Activated CD4-positive, alpha-beta T cell treated with anti-CD3 and anti-CD28 coated beads, Interleukin-2, amount 10 ng/mL, durations not matched to agents 7 days and 5 days (primary cell): ENCODE measurements around the gene CSNK1G3. TPM values are rescaled to one million over a fixed set of nuclear protein-coding genes. Genes with fewer than 3 reads are reported as not detected.
A peak's percentile ranks its signal among the peaks of the same experiment; 100 is the strongest.
"Not testable (repeated sequence)": the region's sequence is repeated elsewhere in the genome, so short reads cannot be mapped to it uniquely, and the experiment has no call there.

Source experiments
- CTCF ChIA-PET: fragments of 350-600 bp; sonication (Branson Sonifier 250); formaldehyde crosslinking; loops from one replicate; lab custom pipeline; 2021; ENCODE audit warnings: antibody characterized with exemption; lab: Charles Lee
- POLR2A ChIA-PET: fragments of 350-600 bp; sonication (Branson Sonifier 250); formaldehyde crosslinking; loops from one replicate; lab custom pipeline; 2021; ENCODE audit warnings: antibody characterized with exemption; lab: Charles Lee
- DNase-seq: peaks from one replicate; pipeline ENCODE4 v3.0.0-alpha.2; 2020
- H3K27ac Mint-ChIP-seq: one replicate; pipeline ENCODE4 v1.8.0; 2021; ENCODE audit warnings: mild to moderate bottlenecking, moderate library complexity, mixed read lengths
- H3K27me3 Mint-ChIP-seq: one replicate; pipeline ENCODE4 v1.8.0; 2021; ENCODE audit warnings: mixed read lengths
- H3K36me3 Mint-ChIP-seq: one replicate; pipeline ENCODE4 v1.8.0; 2021; ENCODE audit warnings: low read depth, mixed read lengths
- H3K4me1 Mint-ChIP-seq: one replicate; pipeline ENCODE4 v1.8.0; 2021; ENCODE audit warnings: mixed read lengths
- H3K4me3 Mint-ChIP-seq: one replicate; pipeline ENCODE4 v1.8.0; 2021; ENCODE audit warnings: mild to moderate bottlenecking, moderate library complexity, mixed read lengths
- H3K9me3 Mint-ChIP-seq: one replicate; pipeline ENCODE4 v1.8.0; 2021; ENCODE audit warnings: mixed read lengths
- total RNA-seq, 2 experiments: library from RNA; stranded (reverse); gene quantifications; one replicate each; pipeline ENCODE4 v1.2.3, GENCODE V29; 2021

The CSNK1G3 gene
- total RNA-seq, 2 experiments from 2014 or later, result 30.8 to 33.9 TPM

DNA sequence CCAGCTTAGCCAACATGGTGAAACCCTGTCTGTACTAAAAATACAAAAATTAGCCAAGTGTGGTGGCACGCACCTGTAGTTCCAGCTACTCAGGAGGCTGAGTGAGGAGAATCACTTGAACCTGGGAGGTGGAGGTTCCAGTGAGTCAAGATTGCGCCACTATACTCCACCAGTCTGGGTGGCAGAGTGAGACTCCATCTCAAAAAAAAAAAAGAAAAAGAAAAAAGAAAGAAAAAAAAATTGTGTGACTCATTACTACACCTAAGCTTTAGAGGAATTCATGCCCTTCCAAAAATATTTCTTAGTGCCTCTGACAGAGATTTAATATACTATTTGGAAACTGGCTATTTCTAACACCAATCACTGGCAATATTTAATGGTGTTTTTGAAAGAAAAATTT is 16.8 kb upstream of the CSNK1G3 start:
- CTCF ChIA-PET, result interaction anchor here (0.6 to 1.1 kb wide), 3 partner anchors 12 to 81 kb away, joined by 3 to 5 read pairs (median 4); no protein-coding TSS in a partner anchor
- not testable (repeated sequence) for H3K27me3 Mint-ChIP-seq

DNA sequence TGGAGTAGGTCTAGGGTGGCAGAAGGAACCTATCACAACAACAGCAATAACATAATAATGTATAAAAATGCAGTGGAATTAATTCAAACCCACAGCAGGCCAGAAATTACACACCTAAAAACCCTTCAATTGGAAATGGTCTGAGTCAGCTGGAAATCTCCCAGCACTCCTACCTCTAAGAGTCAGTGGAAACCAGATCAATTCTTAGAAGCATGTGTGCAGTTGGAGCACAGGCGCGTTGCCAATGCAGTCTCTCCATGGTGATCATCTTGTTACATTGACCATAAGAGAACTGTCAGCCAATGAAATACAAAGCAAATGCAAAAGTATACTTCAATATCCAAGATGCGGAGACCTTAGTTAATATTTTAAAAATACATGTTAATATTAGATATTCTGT is 15.1 kb upstream of the CSNK1G3 start:
- POLR2A ChIA-PET, result no interaction called here
- CTCF ChIA-PET, result interaction anchor here (0.8 kb wide), 1 partner anchor 63 kb away, joined by 3 read pairs; no protein-coding TSS in a partner anchor
- peaks cover 6% of the 10 kb centered on the region for H3K27me3 Mint-ChIP-seq
- H3K27ac Mint-ChIP-seq, result no peak overlapping the region
- no peaks in the 10 kb centered on the region for H3K9me3 Mint-ChIP-seq
- H3K36me3 Mint-ChIP-seq, result no peaks in the 10 kb centered on the region
- no peak overlapping the region for H3K4me3 Mint-ChIP-seq
- no peak for DNase-seq
- no peaks in the 10 kb centered on the region for H3K4me1 Mint-ChIP-seq

More for the DNA sequence above, 16.8 kb upstream of the CSNK1G3 start:
- DNase-seq, H3K4me3 Mint-ChIP-seq, H3K36me3 Mint-ChIP-seq, H3K27ac Mint-ChIP-seq, H3K4me1 Mint-ChIP-seq, H3K9me3 Mint-ChIP-seq, POLR2A ChIA-PET: not testable (repeated sequence)

DNA sequence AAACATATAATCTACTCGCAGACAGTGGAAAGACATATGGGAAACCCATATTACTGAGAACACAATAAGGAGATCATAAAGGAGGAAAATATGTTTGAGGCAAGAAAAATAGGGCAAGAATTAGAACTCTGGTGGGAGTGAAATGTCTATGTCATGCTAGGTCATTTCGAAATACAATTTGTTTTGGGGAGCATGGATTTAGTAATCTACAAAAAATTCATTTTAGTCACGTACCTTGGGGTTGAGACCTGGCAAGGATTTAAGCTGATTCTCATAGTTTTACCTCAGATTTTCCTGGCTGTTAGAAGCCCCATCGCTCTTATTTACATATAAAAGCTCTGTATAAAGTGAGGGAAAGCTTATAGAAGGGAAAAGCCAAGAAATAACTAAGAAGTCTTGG is 11.5 kb upstream of the CSNK1G3 start:
- H3K27ac Mint-ChIP-seq, result no peak overlapping the region
- peaks cover 3% of the 10 kb centered on the region for H3K4me1 Mint-ChIP-seq
- H3K27me3 Mint-ChIP-seq, result peaks cover 3% of the 10 kb centered on the region
- H3K9me3 Mint-ChIP-seq, result no peaks in the 10 kb centered on the region
- CTCF ChIA-PET, result interaction anchor here (1.3 kb wide), 1 partner anchor 14 kb away, joined by 3 read pairs; no protein-coding TSS in a partner anchor
- POLR2A ChIA-PET, result no interaction called here
- DNase-seq, result no peak
- H3K36me3 Mint-ChIP-seq, result no peaks in the 10 kb centered on the region
- H3K4me3 Mint-ChIP-seq, result no peak overlapping the region

DNA sequence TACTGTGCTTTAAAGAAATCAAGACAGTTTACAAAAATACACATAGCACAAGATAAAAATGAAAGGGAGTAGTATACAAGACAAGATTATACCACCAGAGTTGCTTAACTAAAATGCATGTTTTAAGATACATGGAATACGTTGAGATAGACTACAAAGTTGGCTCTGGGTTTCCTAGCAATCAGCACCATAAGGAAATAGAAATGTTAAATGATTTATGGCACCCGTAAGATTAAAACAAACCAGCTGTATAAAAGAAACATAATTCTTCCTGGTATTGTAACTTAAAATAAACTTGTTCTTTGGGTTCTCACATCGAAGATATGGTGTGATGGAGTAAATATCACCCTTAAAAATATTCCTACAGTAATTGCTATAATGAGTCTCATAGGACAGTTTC is 9.9 kb upstream of the CSNK1G3 start:
- H3K27ac Mint-ChIP-seq, result no peak overlapping the region
- ChIA-PET CTCF (interaction anchor here (1.5 kb wide), 1 partner anchor 12 kb away, joined by 3 read pairs; no protein-coding TSS in a partner anchor), POLR2A (no interaction called here)
- H3K36me3 Mint-ChIP-seq, result no peaks in the 10 kb centered on the region
- DNase-seq, result no peak
- H3K4me1 Mint-ChIP-seq, result peaks cover 3% of the 10 kb centered on the region
- peaks cover 11% of the 10 kb centered on the region for H3K27me3 Mint-ChIP-seq
- no peaks in the 10 kb centered on the region for H3K9me3 Mint-ChIP-seq
- no peak overlapping the region for H3K4me3 Mint-ChIP-seq

DNA sequence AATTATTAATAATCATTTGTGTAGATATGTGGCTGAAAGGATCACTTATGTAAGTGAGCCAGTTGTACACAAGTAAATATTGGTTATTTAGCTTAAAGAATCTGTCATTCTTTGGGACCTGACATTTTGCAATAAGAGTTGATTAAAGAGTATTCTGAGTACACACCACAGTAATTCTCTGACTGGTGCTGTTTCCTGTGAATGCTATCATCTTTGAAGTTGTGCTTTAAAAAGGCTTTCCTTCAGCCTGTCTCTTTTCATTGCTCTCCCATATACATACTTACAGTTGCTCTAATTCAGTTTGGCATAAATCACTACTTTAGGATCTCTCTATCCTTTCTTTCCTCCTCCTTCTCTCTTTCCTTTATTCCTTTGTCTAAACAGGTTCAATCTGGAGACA is 8.7 kb upstream of the CSNK1G3 start:
- DNase-seq, result no peak
- peaks cover 20% of the 10 kb centered on the region for H3K27me3 Mint-ChIP-seq
- ChIA-PET POLR2A (no interaction called here), CTCF (no interaction called here)
- H3K4me1 Mint-ChIP-seq, result peaks cover 3% of the 10 kb centered on the region
- no peaks in the 10 kb centered on the region for H3K9me3 Mint-ChIP-seq
- no peak overlapping the region for H3K4me3 Mint-ChIP-seq
- no peaks in the 10 kb centered on the region for H3K36me3 Mint-ChIP-seq
- peak overlapping the region; percentile 9 for H3K27ac Mint-ChIP-seq

DNA sequence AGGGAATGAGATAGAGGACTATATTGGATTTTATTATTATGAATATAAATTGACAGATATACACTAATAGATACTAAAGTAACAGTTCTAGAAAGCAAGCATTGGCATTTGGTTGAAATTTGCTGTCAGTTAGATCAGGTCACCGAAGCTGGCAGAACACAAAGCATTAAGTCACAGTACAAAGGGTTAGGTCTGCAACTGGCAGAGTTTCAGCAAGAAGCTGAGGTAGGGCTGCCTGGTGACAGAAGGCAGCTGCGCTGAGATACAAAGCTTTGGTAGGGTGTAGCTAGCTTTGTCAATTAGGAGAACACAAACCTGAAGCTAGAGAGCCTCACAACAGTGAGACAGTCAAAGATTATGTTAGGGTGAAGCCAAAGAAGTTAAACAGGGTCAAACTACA is 6.3 kb upstream of the CSNK1G3 start:
- Mint-ChIP-seq H3K9me3 (no peaks in the 10 kb centered on the region), H3K4me3 (no peak overlapping the region), H3K27me3 (peaks cover 24% of the 10 kb centered on the region), H3K36me3 (no peaks in the 10 kb centered on the region), H3K4me1 (peaks cover 4% of the 10 kb centered on the region), H3K27ac (no peak overlapping the region)
- POLR2A ChIA-PET, result no interaction called here
- no peak for DNase-seq
- CTCF ChIA-PET, result interaction anchor here (1.0 kb wide), 1 partner anchor 82 kb away, joined by 3 read pairs; the partner anchor contains the start of gene CEP120

DNA sequence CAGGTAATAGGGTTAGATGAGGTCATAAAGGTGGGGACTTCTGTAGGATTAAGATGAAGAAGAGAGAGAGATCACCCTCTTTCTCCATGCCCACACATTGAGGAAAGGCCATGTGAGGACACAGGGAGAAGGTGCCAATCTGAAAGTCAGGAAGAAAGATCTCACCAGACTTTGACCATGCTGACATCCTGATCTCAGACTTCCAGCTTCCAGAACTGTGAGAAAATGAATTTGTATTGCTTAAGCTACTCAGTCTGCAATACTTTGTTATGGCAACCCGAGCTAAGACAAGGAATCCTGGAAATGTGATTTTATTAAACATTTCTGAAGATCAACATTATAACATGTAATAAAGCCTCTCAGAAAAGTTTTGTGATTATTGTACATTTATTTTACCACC is 3.5 kb upstream of the CSNK1G3 start:
- peaks cover 22% of the 10 kb centered on the region for H3K27me3 Mint-ChIP-seq
- H3K9me3 Mint-ChIP-seq, result no peaks in the 10 kb centered on the region
- CTCF ChIA-PET, result interaction anchor here (3.1 kb wide), 1 partner anchor 85 kb away, joined by 11 read pairs; the partner anchor contains the start of gene CEP120
- peaks cover 17% of the 10 kb centered on the region for H3K4me1 Mint-ChIP-seq
- DNase-seq, result no peak
- peaks cover 2% of the 10 kb centered on the region for H3K36me3 Mint-ChIP-seq
- POLR2A ChIA-PET, result no interaction called here
- H3K4me3 Mint-ChIP-seq, result no peak overlapping the region
- no peak overlapping the region for H3K27ac Mint-ChIP-seq

DNA sequence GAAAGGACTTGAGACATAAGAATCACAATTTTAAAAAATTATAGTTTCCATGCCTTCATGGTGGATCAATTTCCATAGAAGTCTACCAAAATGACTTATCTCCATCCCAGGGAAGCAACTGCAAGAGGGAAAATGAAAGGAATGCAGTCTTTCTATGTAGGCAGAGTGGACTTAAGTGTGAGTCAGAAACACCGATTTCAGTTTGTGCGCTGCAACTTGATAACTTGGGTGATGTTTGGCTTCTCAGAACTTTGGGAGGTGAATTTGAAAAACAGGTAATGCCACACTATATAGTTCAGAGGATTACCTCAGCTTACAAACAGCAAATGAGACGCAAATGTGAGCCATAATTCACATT is 708 bp upstream of the CSNK1G3 start:
- no peak for DNase-seq
- Mint-ChIP-seq H3K4me1 (peaks cover 42% of the 10 kb centered on the region), H3K4me3 (peak overlapping the region; percentile 95), H3K9me3 (no peaks in the 10 kb centered on the region), H3K36me3 (peaks cover 8% of the 10 kb centered on the region), H3K27ac (peak overlapping the region; percentile 98), H3K27me3 (peaks cover 16% of the 10 kb centered on the region)
- POLR2A ChIA-PET, result interaction anchor here (1.2 to 1.3 kb wide), 2 partner anchors 70 to 88 kb away, joined by 3 to 8 read pairs; partner anchors contain the start of gene CEP120
- CTCF ChIA-PET, result interaction anchor here (2.5 kb wide), 1 partner anchor 88 kb away, joined by 11 read pairs; the partner anchor contains the start of gene CEP120

DNA sequence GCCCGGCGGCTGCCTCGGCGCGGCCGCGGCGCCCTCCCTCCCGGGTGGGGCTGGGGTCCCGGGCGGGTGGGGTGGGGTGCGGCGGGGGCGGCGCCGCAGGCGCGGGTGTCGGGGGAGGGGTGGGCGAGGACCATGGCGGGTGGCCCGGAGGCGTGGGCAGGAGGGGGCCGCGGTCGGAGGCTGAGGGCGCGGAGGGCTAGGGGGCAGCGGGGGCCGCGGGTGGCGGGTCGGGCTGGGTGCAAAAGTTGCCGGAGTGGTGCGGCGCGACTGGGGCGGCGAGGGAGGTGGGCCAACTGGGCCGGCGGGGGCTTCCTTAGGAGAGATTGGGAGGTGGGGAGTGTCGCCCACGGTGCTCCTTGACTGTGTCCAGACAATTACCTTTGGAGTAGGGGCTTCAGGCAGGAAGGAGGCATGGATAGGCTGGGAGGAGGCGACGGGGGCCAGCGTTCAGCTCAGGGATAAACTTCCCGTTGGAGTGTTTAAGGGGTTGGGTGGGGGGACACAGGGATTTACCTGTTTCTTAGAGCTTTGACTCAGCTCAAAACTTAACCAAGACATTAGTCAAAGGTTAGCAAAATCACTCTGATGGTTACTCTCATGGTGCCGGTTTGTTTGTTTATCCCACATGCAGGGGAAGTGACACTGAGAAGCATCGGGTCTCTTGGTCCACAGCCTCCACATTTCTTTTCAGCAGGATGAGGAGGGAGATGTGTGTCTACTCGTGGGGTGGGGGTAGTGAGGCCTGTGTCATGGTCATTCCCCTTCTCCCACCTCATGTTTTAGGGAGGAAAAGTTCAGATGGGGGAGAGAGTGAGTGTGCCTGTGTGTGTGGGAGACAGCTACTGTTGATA is 859 bp downstream of the CSNK1G3 start:
- Mint-ChIP-seq H3K4me3 (peak overlapping the region; percentile 83), H3K27ac (peak overlapping the region; percentile 93), H3K27me3 (peaks cover 6% of the 10 kb centered on the region), H3K9me3 (no peaks in the 10 kb centered on the region), H3K36me3 (peaks cover 8% of the 10 kb centered on the region), H3K4me1 (peaks cover 55% of the 10 kb centered on the region)
- ChIA-PET CTCF (interaction anchor here (2.0 to 2.5 kb wide), 2 partner anchors 89 to 90 kb away, joined by 6 to 11 read pairs; partner anchors contain the start of gene CEP120), POLR2A (interaction anchor here (1.3 kb wide), 1 partner anchor 89 kb away, joined by 8 read pairs; the partner anchor contains the start of gene CEP120)
- peak; percentile 37 for DNase-seq

DNA sequence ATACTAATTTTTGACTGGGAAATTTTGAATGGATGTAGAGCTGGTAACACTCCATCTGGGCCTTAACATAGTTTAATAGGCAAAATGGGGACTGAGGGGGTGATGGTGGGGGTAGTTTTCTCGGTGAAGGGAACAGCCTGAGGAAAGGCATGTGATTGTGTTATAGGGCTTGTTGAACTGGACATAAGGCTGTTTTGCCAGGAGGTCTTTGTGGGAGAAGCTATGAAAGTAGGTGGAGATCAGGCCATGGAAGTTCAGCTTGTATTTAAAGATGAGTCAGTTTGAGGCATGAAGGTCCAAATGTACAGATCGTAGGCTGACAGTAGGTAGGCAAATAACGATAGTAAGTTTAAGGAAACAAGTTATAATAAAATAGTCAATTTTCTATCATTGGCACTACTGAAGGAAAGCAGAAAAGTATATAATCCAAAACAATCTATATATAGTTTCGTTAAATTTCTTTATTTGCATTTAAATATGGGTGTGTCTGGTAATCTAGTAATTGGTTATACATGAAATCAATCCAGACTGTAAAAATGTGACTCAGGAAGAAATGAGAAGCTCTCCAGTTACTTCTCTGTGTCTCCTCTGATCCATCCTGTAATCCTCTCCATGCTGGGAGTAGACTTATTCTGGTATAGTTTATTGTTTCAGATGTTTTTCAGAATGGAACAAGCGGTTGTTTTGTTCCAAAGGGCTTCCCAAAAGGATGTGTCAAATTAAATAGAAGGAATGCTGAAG is 2.8 kb downstream of the CSNK1G3 start:
- Mint-ChIP-seq H3K27ac (no peak overlapping the region), H3K4me3 (no peak overlapping the region), H3K36me3 (peaks cover 11% of the 10 kb centered on the region), H3K27me3 (no peaks in the 10 kb centered on the region), H3K9me3 (no peaks in the 10 kb centered on the region), H3K4me1 (peaks cover 68% of the 10 kb centered on the region)
- CTCF ChIA-PET, result interaction anchor here (0.6 to 2.0 kb wide), 2 partner anchors 91 to 157 kb away, joined by 3 to 6 read pairs; partner anchors contain the start of gene CEP120
- no peak for DNase-seq
- POLR2A ChIA-PET, result no interaction called here

DNA sequence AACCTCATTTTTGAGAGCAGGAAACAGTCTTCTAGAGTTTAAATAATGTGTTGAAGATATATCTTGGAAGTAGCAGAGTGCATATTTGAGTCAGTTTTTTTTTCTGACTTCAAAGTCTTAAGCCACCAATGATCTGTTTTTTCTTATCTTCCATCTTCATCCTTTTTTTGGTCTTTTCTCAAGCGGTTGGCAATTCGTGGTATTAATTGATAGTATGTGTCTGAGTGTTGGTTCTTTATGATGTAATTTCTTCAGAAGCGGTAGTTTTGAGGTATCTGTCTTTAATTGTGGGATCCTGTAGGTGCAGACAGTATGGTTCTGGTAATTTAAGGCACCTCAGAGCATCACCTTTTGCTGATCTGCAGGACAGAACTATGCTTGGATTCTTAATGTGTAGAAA is 3.9 kb downstream of the CSNK1G3 start:
- ChIA-PET POLR2A (no interaction called here), CTCF (no interaction called here)
- H3K27me3 Mint-ChIP-seq, result no peaks in the 10 kb centered on the region
- peak overlapping the region; percentile 31 for H3K27ac Mint-ChIP-seq
- H3K4me1 Mint-ChIP-seq, result peaks cover 66% of the 10 kb centered on the region
- peaks cover 11% of the 10 kb centered on the region for H3K36me3 Mint-ChIP-seq
- DNase-seq, result peak; percentile 20
- peak overlapping the region; percentile 8 for H3K4me3 Mint-ChIP-seq
- no peaks in the 10 kb centered on the region for H3K9me3 Mint-ChIP-seq

DNA sequence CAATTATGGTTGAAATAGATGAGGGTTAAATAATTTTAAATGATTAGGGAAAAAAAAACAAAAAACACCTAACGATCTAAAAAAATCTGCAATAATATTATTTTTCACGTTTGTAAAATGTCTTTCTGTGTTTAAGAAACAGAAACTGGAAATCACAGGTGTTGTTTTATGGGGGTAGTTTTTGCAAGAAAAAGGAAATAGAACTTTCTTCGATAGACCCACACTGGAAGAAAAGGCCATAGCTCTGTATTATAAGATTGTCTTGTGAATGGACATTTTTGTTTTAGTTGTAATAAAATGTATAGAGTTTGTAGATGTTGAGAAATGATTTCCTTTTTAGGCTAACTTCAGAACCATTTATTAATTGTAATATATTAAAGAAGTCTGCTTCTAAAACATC is 5.5 kb downstream of the CSNK1G3 start:
- DNase-seq, result no peak
- Mint-ChIP-seq H3K27me3 (no peaks in the 10 kb centered on the region), H3K4me1 (peaks cover 58% of the 10 kb centered on the region), H3K27ac (no peak overlapping the region), H3K4me3 (no peak overlapping the region), H3K9me3 (no peaks in the 10 kb centered on the region), H3K36me3 (peaks cover 11% of the 10 kb centered on the region)
- ChIA-PET CTCF (interaction anchor here (0.7 kb wide), 1 partner anchor 23 kb away, joined by 4 read pairs; no protein-coding TSS in a partner anchor), POLR2A (no interaction called here)
